PC-9 (cell line): Measurements from ENCODE around the gene ENAM. TPM values are rescaled to one million over a fixed set of nuclear protein-coding genes. Genes with fewer than 3 reads are reported as not detected.
"Not testable (repeated sequence)": the region's sequence is repeated elsewhere in the genome, so short reads cannot be mapped to it uniquely, and the experiment has no call there.

Experiments
- BruUV-seq: library from RNA; stranded (reverse); fragments of 400-500 nt; replicated peaks from 2 replicates; lab custom pipeline; 2021; lab: Mats Ljungman, UMichigan
- CTCF ChIA-PET: fragments of 300-600 bp; sonication (Branson Sonifier 250); formaldehyde crosslinking; loops from one replicate; lab custom pipeline; 2022; ENCODE audit warnings: antibody characterized with exemption; lab: Charles Lee
- POLR2A ChIA-PET: fragments of 300-600 bp; sonication (Branson Sonifier 250); formaldehyde crosslinking; loops from one replicate; lab custom pipeline; 2022; ENCODE audit warnings: antibody characterized with exemption; ENCODE audit not compliant: unreplicated experiment; lab: Charles Lee
- DNase-seq, 2 experiments: peaks; one replicate each; pipeline versions ENCODE4 v3.0.0 to v3.0.0-alpha.2; 2015 to 2022; ENCODE audit warnings: mixed read lengths in 1 of 2
- H2AFZ ChIP-seq: fragments of 200-600 bp; sonication (generic); 2 replicates; pipeline ENCODE4 v1.8.1; 2017; ENCODE audit warnings: antibody characterized with exemption
- H3F3A ChIP-seq: fragments of 200-600 bp; sonication (generic); 2 replicates; pipeline ENCODE4 v1.8.1; 2017; ENCODE audit warnings: antibody characterized with exemption, mild to moderate bottlenecking, low read depth; ENCODE audit not compliant: insufficient read depth
- H3K27ac ChIP-seq: fragments of 200-600 bp; sonication (generic); 2 replicates; pipeline ENCODE4 v1.6.1; 2016; ENCODE audit warnings: mixed run types
- H3K27me3 ChIP-seq: fragments of 200-600 bp; sonication (generic); 2 replicates; pipeline ENCODE4 v1.6.1; 2016; ENCODE audit warnings: low read depth, mixed run types; ENCODE audit not compliant: insufficient read depth
- H3K36me3 ChIP-seq: fragments of 200-600 bp; sonication (generic); 2 replicates; pipeline ENCODE4 v1.6.1; 2016; ENCODE audit warnings: low read depth, mixed run types
- H3K4me1 ChIP-seq: fragments of 200-600 bp; sonication (generic); replicated peaks from 2 replicates; pipeline ENCODE4 v1.6.1; 2016; ENCODE audit warnings: mixed run types; ENCODE audit not compliant: insufficient read depth
- H3K4me2 ChIP-seq: fragments of 200-600 bp; sonication (generic); 2 replicates; pipeline ENCODE4 v1.6.1; 2017; ENCODE audit warnings: mixed run types
- H3K4me3 ChIP-seq: fragments of 200-600 bp; sonication (generic); 2 replicates; pipeline ENCODE4 v1.6.1; 2016; ENCODE audit warnings: mixed run types
- H3K79me2 ChIP-seq: fragments of 200-600 bp; sonication (generic); 2 replicates; pipeline ENCODE4 v1.6.1; 2017; ENCODE audit warnings: low read depth, mixed run types
- H3K9me2 ChIP-seq: fragments of 200-600 bp; sonication (generic); 2 replicates; pipeline ENCODE4 v1.8.1; 2017; ENCODE audit warnings: mild to moderate bottlenecking; ENCODE audit not compliant: insufficient read depth
- H3K9me3 ChIP-seq: fragments of 200-600 bp; sonication (generic); 2 replicates; pipeline ENCODE4 v1.8.1; 2016; ENCODE audit warnings: low read depth; ENCODE audit not compliant: insufficient read depth
- H4K20me1 ChIP-seq: fragments of 200-600 bp; sonication (generic); 2 replicates; pipeline ENCODE4 v1.8.1; 2017; ENCODE audit not compliant: insufficient read depth
- EZH2 ChIP-seq: fragments of 200-600 bp; sonication (generic); IDR thresholded peaks from 2 replicates; pipeline ENCODE4 v1.8.0; 2017; ENCODE audit warnings: antibody characterized with exemption, low read depth
- intact Hi-C: fragments of 100-400 bp; cut with micrococcal nuclease; formaldehyde crosslinking; loops from one replicate; pipeline ENCODE4 v1.10.0; 2022; ENCODE audit not compliant: unreplicated experiment
- total RNA-seq: library from RNA; stranded (reverse); gene quantifications from 2 replicates; pipeline ENCODE4 v1.2.3, GENCODE V29; 2021
- TF ChIP-seq, protein P1 (sequence below): fragments of 200-600 bp; sonication (generic); conservative IDR thresholded peaks from 2 replicates; pipeline ENCODE4 v1.6.1; 2017; ENCODE audit warnings: mixed run types, antibody characterized with exemption, mild to moderate bottlenecking, moderate library complexity

Gene ENAM
- total RNA-seq, 1 experiment from 2014 or later: not detected

DNA sequence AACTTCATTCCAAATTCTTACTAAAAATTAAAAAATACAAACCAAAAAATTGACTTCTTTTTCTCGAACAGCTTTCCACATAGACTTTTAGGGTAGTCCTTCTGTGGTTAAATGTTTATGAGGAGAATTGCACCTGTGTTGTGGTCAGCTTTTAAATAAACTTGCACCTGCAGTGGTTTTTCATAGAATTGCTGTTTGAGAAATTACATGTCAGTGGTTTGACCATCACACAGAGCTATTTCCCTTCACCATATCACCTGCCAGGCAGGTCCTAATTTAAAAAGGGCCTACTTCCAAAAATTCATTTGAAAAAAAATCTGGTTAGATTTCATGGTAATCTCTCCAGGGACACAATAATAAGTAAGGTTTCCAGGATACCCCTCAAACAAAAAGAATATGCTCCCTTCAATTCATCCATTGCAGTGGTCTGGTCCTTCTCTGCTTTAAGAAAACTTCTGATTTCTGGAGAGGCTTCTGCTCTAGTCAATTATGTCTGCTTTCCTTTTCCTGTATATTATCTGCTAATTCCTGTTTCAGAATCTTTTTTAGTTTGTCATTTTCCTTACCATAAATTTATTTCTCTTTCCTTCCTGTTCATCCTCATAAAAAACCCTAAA is 49.9 kb downstream of the ENAM start:
- H3K27ac ChIP-seq: no peak overlapping the region
- DNase-seq: no peak
- no peaks in the 10 kb centered on the region for H4K20me1 ChIP-seq
- no peak overlapping the region for H3K4me2 ChIP-seq
- no peaks in the 10 kb centered on the region for H3F3A ChIP-seq
- no peaks in the 10 kb centered on the region for H3K79me2 ChIP-seq
- no peaks in the 10 kb centered on the region for H3K9me3 ChIP-seq
- POLR2A ChIA-PET: no interaction called here
- H2AFZ ChIP-seq: no peak overlapping the region
- CTCF ChIA-PET: no interaction called here
- H3K9me2 ChIP-seq: no peaks in the 10 kb centered on the region
- H3K36me3 ChIP-seq: no peaks in the 10 kb centered on the region
- H3K4me1 ChIP-seq: no peaks in the 10 kb centered on the region
- no peak overlapping the region for H3K4me3 ChIP-seq
- intact Hi-C loops: no loop called here
- H3K27me3 ChIP-seq: no peaks in the 10 kb centered on the region
- no peak for TF ChIP-seq EZH2
- TF ChIP-seq, protein P1, sequence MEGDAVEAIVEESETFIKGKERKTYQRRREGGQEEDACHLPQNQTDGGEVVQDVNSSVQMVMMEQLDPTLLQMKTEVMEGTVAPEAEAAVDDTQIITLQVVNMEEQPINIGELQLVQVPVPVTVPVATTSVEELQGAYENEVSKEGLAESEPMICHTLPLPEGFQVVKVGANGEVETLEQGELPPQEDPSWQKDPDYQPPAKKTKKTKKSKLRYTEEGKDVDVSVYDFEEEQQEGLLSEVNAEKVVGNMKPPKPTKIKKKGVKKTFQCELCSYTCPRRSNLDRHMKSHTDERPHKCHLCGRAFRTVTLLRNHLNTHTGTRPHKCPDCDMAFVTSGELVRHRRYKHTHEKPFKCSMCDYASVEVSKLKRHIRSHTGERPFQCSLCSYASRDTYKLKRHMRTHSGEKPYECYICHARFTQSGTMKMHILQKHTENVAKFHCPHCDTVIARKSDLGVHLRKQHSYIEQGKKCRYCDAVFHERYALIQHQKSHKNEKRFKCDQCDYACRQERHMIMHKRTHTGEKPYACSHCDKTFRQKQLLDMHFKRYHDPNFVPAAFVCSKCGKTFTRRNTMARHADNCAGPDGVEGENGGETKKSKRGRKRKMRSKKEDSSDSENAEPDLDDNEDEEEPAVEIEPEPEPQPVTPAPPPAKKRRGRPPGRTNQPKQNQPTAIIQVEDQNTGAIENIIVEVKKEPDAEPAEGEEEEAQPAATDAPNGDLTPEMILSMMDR: no peak
- BruUV-seq: no TSS peak

DNA sequence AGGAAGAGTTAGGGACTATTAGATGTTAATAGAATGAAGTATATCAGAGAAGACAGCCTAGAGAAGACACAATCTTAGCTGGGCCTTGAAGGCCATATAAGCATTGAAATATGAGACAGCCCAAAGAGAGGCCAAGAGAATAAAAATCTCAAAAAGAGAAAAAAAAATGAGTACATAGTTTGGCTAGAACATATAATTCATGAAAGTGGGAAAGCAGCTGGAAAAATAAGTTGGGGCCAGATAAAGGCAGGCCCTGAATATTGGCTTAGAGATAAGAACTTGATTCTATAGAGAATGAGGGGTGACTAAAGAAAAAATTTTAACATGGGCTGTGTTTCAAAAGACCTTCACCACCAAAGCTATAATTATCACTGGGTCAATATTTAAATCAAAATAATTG is 52.4 kb downstream of the ENAM start:
- no peak for DNase-seq
- ChIA-PET POLR2A (no interaction called here), CTCF (no interaction called here)
- Histone ChIP-seq H3K9me3 (no peaks in the 10 kb centered on the region), H2AFZ (no peak overlapping the region), H3K4me3 (no peak overlapping the region), H4K20me1 (no peaks in the 10 kb centered on the region), H3K36me3 (no peaks in the 10 kb centered on the region), H3K9me2 (no peaks in the 10 kb centered on the region), H3K79me2 (no peaks in the 10 kb centered on the region), H3K27me3 (no peaks in the 10 kb centered on the region), H3F3A (no peaks in the 10 kb centered on the region), H3K27ac (no peak overlapping the region), H3K4me1 (no peaks in the 10 kb centered on the region), H3K4me2 (no peak overlapping the region)
- TF ChIP-seq, protein P1: no peak
- no peak for TF ChIP-seq EZH2
- intact Hi-C loops: loop anchor here (10.0 kb wide), 2 partner anchors 76 to 314 kb away; partner anchors contain the start of gene DCK
- BruUV-seq: no TSS peak

DNA sequence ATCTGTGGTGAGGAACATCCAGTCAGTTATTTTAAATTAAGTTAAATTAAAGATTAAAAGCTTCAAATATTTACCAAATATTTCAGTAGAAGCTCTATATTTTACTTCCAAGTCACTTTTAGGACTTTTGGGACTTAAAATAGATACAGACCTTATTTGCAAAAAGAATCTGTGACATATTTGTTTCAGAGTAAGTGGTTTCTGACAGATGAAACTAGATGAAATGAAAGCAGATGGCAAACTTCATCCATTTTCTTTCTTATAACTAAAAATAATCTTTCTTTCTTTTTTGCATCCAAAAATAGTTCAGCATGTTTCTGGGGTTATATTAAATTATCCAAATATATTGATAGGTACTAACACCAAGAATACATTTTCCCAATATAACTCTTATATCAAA is 53.2 kb downstream of the ENAM start:
- CTCF ChIA-PET: no interaction called here
- no TSS peak for BruUV-seq

DNA sequence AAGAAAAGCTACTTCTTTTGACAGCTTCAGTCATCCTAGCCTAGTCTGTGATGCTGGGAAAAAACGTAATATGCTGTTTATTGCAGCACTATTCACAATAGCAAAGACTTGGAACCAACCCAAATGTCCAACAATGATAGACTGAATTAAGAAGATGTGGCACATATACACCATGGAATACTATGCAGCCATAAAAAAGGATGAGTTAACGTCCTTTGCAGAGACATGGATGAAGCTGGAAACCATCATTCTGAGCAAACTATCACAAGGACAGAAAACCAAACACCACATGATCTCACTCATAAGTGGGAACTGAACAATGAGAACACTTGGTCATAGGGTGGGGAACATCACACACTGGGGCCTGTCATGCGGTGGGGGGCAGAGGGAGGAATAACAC is 53.6 kb downstream of the ENAM start:
- H3K9me2 ChIP-seq, H3K79me2 ChIP-seq, H3K4me3 ChIP-seq, H3K4me1 ChIP-seq, H3K4me2 ChIP-seq, H2AFZ ChIP-seq, DNase-seq, POLR2A ChIA-PET, BruUV-seq, H3K27me3 ChIP-seq, CTCF ChIA-PET, H3K36me3 ChIP-seq, H3K27ac ChIP-seq, H3K9me3 ChIP-seq, H3F3A ChIP-seq, H4K20me1 ChIP-seq: not testable (repeated sequence)
- intact Hi-C loops: loop anchor here (10.0 kb wide), 2 partner anchors 77 to 313 kb away; partner anchors contain the start of gene DCK

More for the DNA sequence above, 53.2 kb downstream of the ENAM start:
- no peak overlapping the region for H3K4me2 ChIP-seq
- no peak overlapping the region for H2AFZ ChIP-seq
- no peaks in the 10 kb centered on the region for H3K36me3 ChIP-seq
- no peak overlapping the region for H3K27ac ChIP-seq
- intact Hi-C loops: loop anchor here (10.0 kb wide), 2 partner anchors 77 to 313 kb away; partner anchors contain the start of gene DCK
- no peak overlapping the region for H3K4me3 ChIP-seq
- no peaks in the 10 kb centered on the region for H3F3A ChIP-seq
- H3K9me3 ChIP-seq: no peaks in the 10 kb centered on the region
- no peaks in the 10 kb centered on the region for H3K27me3 ChIP-seq
- POLR2A ChIA-PET: no interaction called here
- no peak for DNase-seq
- no peaks in the 10 kb centered on the region for H3K4me1 ChIP-seq
- TF ChIP-seq EZH2: no peak
- TF ChIP-seq, protein P1: no peak
- H3K79me2 ChIP-seq: no peaks in the 10 kb centered on the region
- no peaks in the 10 kb centered on the region for H3K9me2 ChIP-seq
- H4K20me1 ChIP-seq: no peaks in the 10 kb centered on the region
